Endothelial cell of umbilical vein (primary cell): ENCODE results near the gene EEFSEC. TPM values are rescaled to one million over a fixed set of nuclear protein-coding genes. Genes with fewer than 3 reads are reported as not detected.

Source experiments
- BruUV-seq: library from RNA; stranded (reverse); fragments of 400-500 nt; replicated peaks from 2 replicates; lab custom pipeline; 2021; lab: Mats Ljungman, UMichigan
- CTCF ChIA-PET: fragments of 300-600, 350-600 bp; sonication (Branson Sonifier 250); formaldehyde crosslinking; loops from one replicate; lab custom pipeline; 2021; ENCODE audit warnings: antibody characterized with exemption, inconsistent platforms; lab: Charles Lee
- POLR2A ChIA-PET: fragments of 300-600, 350-600 bp; sonication (Branson Sonifier 250); formaldehyde crosslinking; loops from one replicate; lab custom pipeline; 2021; ENCODE audit warnings: antibody characterized with exemption, inconsistent platforms; lab: Charles Lee
- DNase-seq: peaks from one replicate; pipeline ENCODE4 v3.0.0-alpha.2; 2011; ENCODE audit warnings: low read depth, low spot score
- FAIRE-seq: peaks from 2 replicates; lab custom pipeline; 2011; peaks lifted over from hg19 to GRCh38; lab: Jason Lieb, UNC
- H2AFZ ChIP-seq: 2 replicates; pipeline ENCODE4 v1.6.0; 2012; ENCODE audit warnings: low read depth, low read length, control low read depth, inconsistent platforms
- H3K27ac ChIP-seq: 2 replicates; pipeline ENCODE4 v1.5.1; 2011; ENCODE audit warnings: low read depth, mild to moderate bottlenecking, control low read depth, low read length, moderate library complexity; ENCODE audit not compliant: insufficient read depth
- H3K27me3 ChIP-seq, 2 experiments: 2 replicates each; pipeline versions ENCODE4 v1.6.0 to v1.6.1; 2011; ENCODE audit warnings: low read length in 2 of 2, mixed read lengths in 1 of 2; ENCODE audit not compliant: control insufficient read depth in 2 of 2, insufficient read depth in 2 of 2
- H3K36me3 ChIP-seq, 2 experiments: 2 replicates in 1 of 2; 3 replicates in 1 of 2; pipeline ENCODE4 v1.5.1; 2011; ENCODE audit warnings: low read length in 2 of 2, mild to moderate bottlenecking in 1 of 2, moderate library complexity in 1 of 2; ENCODE audit not compliant: control insufficient read depth in 2 of 2, insufficient read depth in 2 of 2; ENCODE audit errors: extremely low read depth in 1 of 2
- H3K4me1 ChIP-seq: 3 replicates; pipeline ENCODE4 v1.5.1; 2011; ENCODE audit warnings: mild to moderate bottlenecking, low read length; ENCODE audit not compliant: control insufficient read depth, insufficient read depth; ENCODE audit errors: extremely low read depth
- H3K4me2 ChIP-seq: 2 replicates; pipeline ENCODE4 v1.6.1; 2011; ENCODE audit warnings: low read length, control low read depth, mixed read lengths; ENCODE audit not compliant: insufficient read depth
- H3K4me3 ChIP-seq, 3 experiments: fragments of 200-600 bp in 1 of 3; sonication (generic), shearing (Covaris generic) in 1 of 3; replicated peaks in 1 of 3; 2 replicates each; pipeline ENCODE4 v1.5.1; 2011 to 2016; ENCODE audit warnings: control low read depth in 3 of 3, low read length in 3 of 3, mild to moderate bottlenecking in 2 of 3, inconsistent platforms in 1 of 3, low read depth in 1 of 3, moderate library complexity in 1 of 3; ENCODE audit not compliant: insufficient read depth in 1 of 3
- H3K79me2 ChIP-seq: 2 replicates; pipeline ENCODE4 v1.6.0; 2012; ENCODE audit warnings: low read length, inconsistent platforms; ENCODE audit not compliant: control insufficient read depth, insufficient read depth
- H3K9ac ChIP-seq: replicated peaks from 2 replicates; pipeline ENCODE3; 2011; ENCODE audit warnings: low read length, control low read depth; ENCODE audit not compliant: insufficient read depth; ENCODE audit errors: extremely low read depth
- H3K9me1 ChIP-seq: replicated peaks from 3 replicates; pipeline ENCODE4 v1.6.0; 2011; ENCODE audit warnings: mild to moderate bottlenecking, low read length; ENCODE audit not compliant: control insufficient read depth, insufficient read depth; ENCODE audit errors: extremely low read depth
- H3K9me3 ChIP-seq: replicated peaks from 2 replicates; pipeline ENCODE4 v1.5.1; 2012; ENCODE audit warnings: low read length, inconsistent platforms; ENCODE audit not compliant: control insufficient read depth, insufficient read depth
- H4K20me1 ChIP-seq: replicated peaks from 2 replicates; pipeline ENCODE3; 2011; ENCODE audit warnings: mild to moderate bottlenecking, low read length; ENCODE audit not compliant: control insufficient read depth, insufficient read depth; ENCODE audit errors: extremely low read depth
- EZH2 ChIP-seq: IDR thresholded peaks from 2 replicates; pipeline ENCODE4 v1.6.1; 2012; ENCODE audit warnings: borderline replicate concordance, low read depth, mild to moderate bottlenecking, moderate library complexity, low read length, inconsistent platforms; ENCODE audit not compliant: severe bottlenecking
- FOS ChIP-seq: IDR thresholded peaks from 2 replicates; pipeline ENCODE4 v1.6.1; 2011; ENCODE audit warnings: mild to moderate bottlenecking, low read length, moderate library complexity, borderline replicate concordance; ENCODE audit not compliant: insufficient read depth
- GATA2 ChIP-seq: IDR thresholded peaks from 2 replicates; pipeline ENCODE4 v1.7.0; 2011; ENCODE audit warnings: low read depth, mild to moderate bottlenecking, moderate library complexity, mixed read lengths, low read length; ENCODE audit not compliant: insufficient read length, insufficient read depth
- JUN ChIP-seq: IDR thresholded peaks from 2 replicates; pipeline ENCODE4 v1.6.1; 2011; ENCODE audit warnings: borderline replicate concordance, low read depth; ENCODE audit not compliant: insufficient read length, insufficient read depth
- POLR2A ChIP-seq: IDR thresholded peaks from 2 replicates; pipeline ENCODE4 v1.6.1; 2012; ENCODE audit warnings: low read depth, mild to moderate bottlenecking, control low read depth, low read length
- POLR2AphosphoS5 ChIP-seq: IDR thresholded peaks from 2 replicates; pipeline ENCODE4 v1.6.1; 2012; ENCODE audit warnings: low read depth, mild to moderate bottlenecking, control low read depth, low read length, moderate library complexity; ENCODE audit not compliant: insufficient read depth
- dilution Hi-C: fragments of 300-500 bp; cut with MboI; formaldehyde crosslinking; loops from one replicate; pipeline ENCODE4 v1.15.0; 2019; ENCODE audit warnings: low sequenced_read_pairs; ENCODE audit not compliant: extremely low pct_ligation_motif_present
- intact Hi-C: fragments of 100-400 bp; cut with micrococcal nuclease; formaldehyde crosslinking; loops from one replicate; pipeline ENCODE4 v1.10.0; 2022
- polyA plus RNA-seq, 4 experiments: library from polyadenylated mRNA; depleted of rRNA in 3 of 4; stranded (reverse) in 3 of 4; unstranded in 1 of 4; fragments of >200 nt; gene quantifications; 2 replicates each; pipeline versions ENCODE4 v1.2.1 to v1.2.3, GENCODE V29; 2011 to 2012; ENCODE audit warnings: missing spikeins in 1 of 4
- total RNA-seq: library from RNA; stranded (reverse); gene quantifications from 2 replicates; pipeline ENCODE4 v1.2.3, GENCODE V29; 2021
- TF ChIP-seq, protein P1 (sequence below): IDR thresholded peaks from 2 replicates; pipeline ENCODE4 v1.6.1; 2011; ENCODE audit not compliant: insufficient read depth, insufficient read length
- TF ChIP-seq, protein P2 (sequence below), 2 donors: IDR thresholded peaks; 1 replicate in 1 of 2; 2 replicates in 1 of 2; pipeline ENCODE4 v1.5.1; 2011; ENCODE audit warnings: low read length in 2 of 2, mild to moderate bottlenecking in 2 of 2, moderate library complexity in 2 of 2, control low read depth in 1 of 2, inconsistent platforms in 1 of 2, low read depth in 1 of 2; ENCODE audit not compliant: insufficient read depth in 1 of 2; ENCODE audit errors: extremely low read depth in 1 of 2

Gene EEFSEC
- total and polyA plus RNA-seq, 2 donors (not counting 3 experiments of a cell fraction or from before 2014, with no cell fraction given): 13.1 to 14.5 TPM

DNA sequence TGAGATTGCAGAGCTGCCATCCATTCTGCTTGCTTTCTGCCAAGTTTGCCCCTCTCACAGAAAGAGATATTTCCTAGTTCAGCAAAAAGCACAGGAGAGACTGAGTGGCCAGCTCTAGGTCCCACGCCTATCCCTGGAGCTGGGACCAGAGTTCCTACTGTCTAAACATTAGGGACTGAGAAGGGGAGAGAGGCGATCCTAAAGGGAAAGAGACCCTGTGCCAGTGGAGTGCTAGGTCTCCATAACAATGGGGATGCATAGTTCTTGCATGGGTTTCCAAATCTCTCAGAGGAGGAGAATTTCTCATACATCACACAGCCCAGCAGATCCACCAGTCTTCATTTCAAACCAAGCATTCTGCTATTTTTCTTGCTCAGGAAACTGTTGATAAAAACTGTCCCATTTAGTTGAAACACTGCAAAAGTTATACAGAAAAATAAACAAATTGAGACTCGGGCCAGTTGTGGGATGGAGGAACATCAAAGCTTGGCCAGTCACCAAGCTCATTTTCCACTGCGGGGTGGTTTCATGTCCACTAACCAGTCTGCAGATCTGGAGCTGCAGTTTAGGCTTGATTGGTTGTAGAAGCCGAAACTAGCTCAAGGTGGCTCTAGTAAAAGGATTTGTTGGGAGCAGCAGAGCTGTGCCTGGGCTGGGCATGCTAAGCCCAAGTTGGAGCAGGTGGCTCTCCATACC lies 62.7 kb downstream of the EEFSEC start:
- H3K4me3 ChIP-seq: no peak overlapping the region
- intact Hi-C loops (no loop called here), dilution Hi-C loops (no loop called here)
- no peak for TF ChIP-seq EZH2
- TF ChIP-seq POLR2A: no peak
- no peak for TF ChIP-seq GATA2
- no peak for TF ChIP-seq FOS
- TF ChIP-seq JUN: no peak
- TF ChIP-seq, protein P1, sequence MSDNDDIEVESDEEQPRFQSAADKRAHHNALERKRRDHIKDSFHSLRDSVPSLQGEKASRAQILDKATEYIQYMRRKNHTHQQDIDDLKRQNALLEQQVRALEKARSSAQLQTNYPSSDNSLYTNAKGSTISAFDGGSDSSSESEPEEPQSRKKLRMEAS: no peak
- TF ChIP-seq POLR2AphosphoS5: no peak
- TF ChIP-seq, protein P2, sequence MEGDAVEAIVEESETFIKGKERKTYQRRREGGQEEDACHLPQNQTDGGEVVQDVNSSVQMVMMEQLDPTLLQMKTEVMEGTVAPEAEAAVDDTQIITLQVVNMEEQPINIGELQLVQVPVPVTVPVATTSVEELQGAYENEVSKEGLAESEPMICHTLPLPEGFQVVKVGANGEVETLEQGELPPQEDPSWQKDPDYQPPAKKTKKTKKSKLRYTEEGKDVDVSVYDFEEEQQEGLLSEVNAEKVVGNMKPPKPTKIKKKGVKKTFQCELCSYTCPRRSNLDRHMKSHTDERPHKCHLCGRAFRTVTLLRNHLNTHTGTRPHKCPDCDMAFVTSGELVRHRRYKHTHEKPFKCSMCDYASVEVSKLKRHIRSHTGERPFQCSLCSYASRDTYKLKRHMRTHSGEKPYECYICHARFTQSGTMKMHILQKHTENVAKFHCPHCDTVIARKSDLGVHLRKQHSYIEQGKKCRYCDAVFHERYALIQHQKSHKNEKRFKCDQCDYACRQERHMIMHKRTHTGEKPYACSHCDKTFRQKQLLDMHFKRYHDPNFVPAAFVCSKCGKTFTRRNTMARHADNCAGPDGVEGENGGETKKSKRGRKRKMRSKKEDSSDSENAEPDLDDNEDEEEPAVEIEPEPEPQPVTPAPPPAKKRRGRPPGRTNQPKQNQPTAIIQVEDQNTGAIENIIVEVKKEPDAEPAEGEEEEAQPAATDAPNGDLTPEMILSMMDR (IDR thresholded peaks at IDR 0.05; ENCODE audit: extremely low read depth in 1 of 2, insufficient read depth in 1 of 2, low read depth in 1 of 2, low read length in 2 of 2): no peak
- H4K20me1 ChIP-seq: no peaks in the 10 kb centered on the region
- DNase-seq (no peak), FAIRE-seq (no peak)
- no TSS peak for BruUV-seq
- H3K27me3 ChIP-seq: no peaks in the 10 kb centered on the region
- CTCF ChIA-PET: interaction anchor here (1.1 to 1.8 kb wide), 3 partner anchors 12 to 393 kb away, joined by 3 to 4 read pairs (median 3); no protein-coding TSS in a partner anchor
- H3K36me3 ChIP-seq: no peaks in the 10 kb centered on the region
- no peak overlapping the region for H3K4me2 ChIP-seq
- H2AFZ ChIP-seq: no peak overlapping the region
- POLR2A ChIA-PET: no interaction called here
- no peaks in the 10 kb centered on the region for H3K9me3 ChIP-seq
- no peaks in the 10 kb centered on the region for H3K9me1 ChIP-seq
- H3K9ac ChIP-seq: no peak overlapping the region
- H3K27ac ChIP-seq: no peak overlapping the region
- H3K4me1 ChIP-seq: no peaks in the 10 kb centered on the region
- H3K79me2 ChIP-seq: no peaks in the 10 kb centered on the region
